Tibial nerve (tissue), 4 donors: ENCODE results near the gene ZNF366. TPM values are rescaled to one million over a fixed set of nuclear protein-coding genes. Genes with fewer than 3 reads are reported as not detected.

Source experiments
- DNase-seq, 2 donors: peaks; one replicate each; pipeline ENCODE4 v3.0.0-alpha.2; 2019; ENCODE audit warnings: low spot score in 2 of 2
- H3K27ac ChIP-seq, 4 donors: fragments of 200-600 bp; sonication (generic) in 3 of 4; one replicate each; pipeline ENCODE4 v1.5.1; 2017 to 2019; ENCODE audit warnings: mild to moderate bottlenecking in 1 of 4
- H3K27me3 ChIP-seq, 2 donors: fragments of 200-600 bp; sonication (generic) in 1 of 2; one replicate each; pipeline versions ENCODE4 v1.5.1 to v1.6.0; 2017 to 2019
- H3K36me3 ChIP-seq, 3 donors: fragments of 200-600 bp; sonication (generic); one replicate each; pipeline ENCODE4 v1.5.1; 2018 to 2019
- H3K4me1 ChIP-seq, 4 donors: fragments of 200-600 bp; sonication (generic) in 3 of 4; one replicate each; pipeline ENCODE4 v1.5.1; 2017 to 2019
- H3K4me3 ChIP-seq, 4 donors: fragments of 200-600 bp; sonication (generic) in 3 of 4; one replicate each; pipeline ENCODE4 v1.5.1; 2017 to 2019; ENCODE audit warnings: mild to moderate bottlenecking in 1 of 4, moderate library complexity in 1 of 4
- H3K9me3 ChIP-seq, 4 donors: fragments of 200-600 bp; sonication (generic) in 3 of 4; one replicate each; pipeline ENCODE4 v1.5.1; 2017 to 2019
- EP300 ChIP-seq, 2 donors: sonication (generic); formaldehyde crosslinking; IDR thresholded peaks; one replicate each; pipeline ENCODE4 v1.6.1; 2017; ENCODE audit warnings: antibody characterized with exemption in 2 of 2, mild to moderate bottlenecking in 1 of 2
- POLR2A ChIP-seq, 2 donors: fragments of 450-650 bp; IDR thresholded peaks; one replicate each; pipeline ENCODE4 v1.6.1; 2017; ENCODE audit warnings: antibody characterized with exemption in 2 of 2, mild to moderate bottlenecking in 2 of 2, moderate library complexity in 2 of 2
- WGBS, 2 donors: methylation state at CpG; one replicate each; pipeline ENCODE4 v1.1.5; 2018; 5-methylcytosine and 5-hydroxymethylcytosine counted together
- total RNA-seq, 4 donors: library from RNA; depleted of rRNA; stranded (reverse); fragments of >200 nt; gene quantifications; one replicate each; pipeline ENCODE4 v1.1.0, GENCODE V29; 2016
- TF ChIP-seq, protein P1 (sequence below), 5 experiments: fragments of 200-600 bp in 3 of 5; fragments of 450-650 bp in 2 of 5; sonication (generic) in 3 of 5; IDR thresholded peaks; one replicate each; pipeline ENCODE4 v1.5.1; 2016 to 2019; ENCODE audit warnings: antibody characterized with exemption in 5 of 5, mild to moderate bottlenecking in 3 of 5, moderate library complexity in 2 of 5

Gene ZNF366
- total RNA-seq, 4 donors from 2014 or later = 3.3 to 10.6 (median 5.2) TPM

DNA sequence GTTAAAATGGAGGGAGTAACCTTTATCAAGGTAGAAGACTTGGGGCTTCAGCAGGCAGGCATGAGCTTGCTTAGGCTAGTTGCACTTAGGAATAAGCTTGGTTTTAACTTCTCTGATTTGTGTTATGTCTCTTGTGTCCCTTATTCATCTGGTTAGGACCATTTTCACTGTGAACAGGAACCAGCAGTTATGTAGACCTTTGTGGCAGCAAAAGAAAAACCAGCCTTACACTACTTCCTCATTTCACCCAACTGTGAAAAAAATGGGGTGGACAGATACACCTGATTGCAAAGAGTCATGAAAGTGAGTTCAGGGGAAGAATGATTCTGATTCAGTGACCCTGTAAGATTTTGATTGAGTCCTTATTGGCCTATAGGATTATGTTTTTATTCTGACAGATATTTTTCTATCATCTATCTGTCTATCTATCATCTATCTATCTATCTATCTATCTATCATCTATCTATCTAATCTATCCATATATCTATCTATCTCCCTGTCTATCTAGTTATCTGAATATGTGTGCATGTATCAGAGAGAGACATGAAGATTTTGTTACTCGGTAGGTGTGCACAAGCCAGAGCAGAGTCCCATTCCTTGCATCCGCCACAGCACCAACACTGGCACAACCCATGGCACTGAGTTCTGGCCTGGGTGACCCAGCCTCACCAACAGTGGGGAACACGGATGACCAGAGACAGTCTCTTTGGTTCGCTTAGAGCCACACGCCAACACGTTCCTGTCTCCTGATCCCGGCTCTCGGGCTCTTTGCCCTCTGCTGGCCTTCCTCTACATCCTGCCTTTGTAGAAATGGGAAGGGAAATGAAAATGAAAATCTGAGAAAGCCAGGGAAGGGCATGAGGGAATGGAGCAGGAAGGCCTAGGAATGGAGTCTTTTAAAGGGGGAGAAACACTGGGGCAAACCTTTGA is 1.3 kb upstream of the ZNF366 start:
- H3K4me3 ChIP-seq = no peak overlapping the region
- peaks cover 0 to 33% (median 0%) of the 10 kb centered on the region in 4 donors for H3K4me1 ChIP-seq
- DNase-seq = no peak
- H3K36me3 ChIP-seq = no peaks in the 10 kb centered on the region
- peak overlapping the region in 3 of 4 donors; percentile 4 to 63 (median 10) for H3K27ac ChIP-seq
- H3K9me3 ChIP-seq = no peaks in the 10 kb centered on the region
- TF ChIP-seq POLR2A (IDR thresholded peaks at IDR 0.05) (no peak), EP300 (IDR thresholded peaks at IDR 0.05) (no peak)
- TF ChIP-seq, protein P1, sequence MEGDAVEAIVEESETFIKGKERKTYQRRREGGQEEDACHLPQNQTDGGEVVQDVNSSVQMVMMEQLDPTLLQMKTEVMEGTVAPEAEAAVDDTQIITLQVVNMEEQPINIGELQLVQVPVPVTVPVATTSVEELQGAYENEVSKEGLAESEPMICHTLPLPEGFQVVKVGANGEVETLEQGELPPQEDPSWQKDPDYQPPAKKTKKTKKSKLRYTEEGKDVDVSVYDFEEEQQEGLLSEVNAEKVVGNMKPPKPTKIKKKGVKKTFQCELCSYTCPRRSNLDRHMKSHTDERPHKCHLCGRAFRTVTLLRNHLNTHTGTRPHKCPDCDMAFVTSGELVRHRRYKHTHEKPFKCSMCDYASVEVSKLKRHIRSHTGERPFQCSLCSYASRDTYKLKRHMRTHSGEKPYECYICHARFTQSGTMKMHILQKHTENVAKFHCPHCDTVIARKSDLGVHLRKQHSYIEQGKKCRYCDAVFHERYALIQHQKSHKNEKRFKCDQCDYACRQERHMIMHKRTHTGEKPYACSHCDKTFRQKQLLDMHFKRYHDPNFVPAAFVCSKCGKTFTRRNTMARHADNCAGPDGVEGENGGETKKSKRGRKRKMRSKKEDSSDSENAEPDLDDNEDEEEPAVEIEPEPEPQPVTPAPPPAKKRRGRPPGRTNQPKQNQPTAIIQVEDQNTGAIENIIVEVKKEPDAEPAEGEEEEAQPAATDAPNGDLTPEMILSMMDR (IDR thresholded peaks at IDR 0.05) = no peak
- no peaks in the 10 kb centered on the region for H3K27me3 ChIP-seq
- WGBS, 2 donors = 78 to 91% methylated on average over 8 of the region's 8 CpGs

GRCh38 chr5:72507907-72508238 is 663 bp upstream of the ZNF366 start:
- Histone ChIP-seq H3K4me1 (peaks cover 0 to 33% (median 0%) of the 10 kb centered on the region in 4 donors), H3K36me3 (no peaks in the 10 kb centered on the region), H3K9me3 (no peaks in the 10 kb centered on the region), H3K27me3 (no peaks in the 10 kb centered on the region), H3K27ac (peak overlapping the region in 3 of 4 donors; percentile 4 to 63 (median 10)), H3K4me3 (no peak overlapping the region)
- DNase-seq = no peak
- TF ChIP-seq, protein P1 (IDR thresholded peaks at IDR 0.05) = no peak
- TF ChIP-seq POLR2A (IDR thresholded peaks at IDR 0.05) (no peak), EP300 (IDR thresholded peaks at IDR 0.05) (no peak)
- 67 to 77% methylated on average over 5 of the region's 5 CpGs for WGBS, 2 donors

- DNase-seq = no peak
- peak overlapping the region in 1 of 4 donors; percentile 27 for H3K4me3 ChIP-seq
- no peaks in the 10 kb centered on the region for H3K9me3 ChIP-seq
- H3K27ac ChIP-seq = peak overlapping the region in 1 of 4 donors; percentile 63
- TF ChIP-seq, protein P1 (IDR thresholded peaks at IDR 0.05) = no peak
- TF ChIP-seq POLR2A (IDR thresholded peaks at IDR 0.05) = no peak
- no peak for TF ChIP-seq EP300 (IDR thresholded peaks at IDR 0.05)
- H3K36me3 ChIP-seq = no peaks in the 10 kb centered on the region
- WGBS, 2 donors = 90 to 95% methylated on average over 7 of the region's 7 CpGs
- no peaks in the 10 kb centered on the region for H3K27me3 ChIP-seq
- H3K4me1 ChIP-seq = peaks cover 0 to 33% (median 0%) of the 10 kb centered on the region in 4 donors
Measured at GRCh38 chr5:72506158-72506549, 1.1 kb downstream of the ZNF366 start.

DNA sequence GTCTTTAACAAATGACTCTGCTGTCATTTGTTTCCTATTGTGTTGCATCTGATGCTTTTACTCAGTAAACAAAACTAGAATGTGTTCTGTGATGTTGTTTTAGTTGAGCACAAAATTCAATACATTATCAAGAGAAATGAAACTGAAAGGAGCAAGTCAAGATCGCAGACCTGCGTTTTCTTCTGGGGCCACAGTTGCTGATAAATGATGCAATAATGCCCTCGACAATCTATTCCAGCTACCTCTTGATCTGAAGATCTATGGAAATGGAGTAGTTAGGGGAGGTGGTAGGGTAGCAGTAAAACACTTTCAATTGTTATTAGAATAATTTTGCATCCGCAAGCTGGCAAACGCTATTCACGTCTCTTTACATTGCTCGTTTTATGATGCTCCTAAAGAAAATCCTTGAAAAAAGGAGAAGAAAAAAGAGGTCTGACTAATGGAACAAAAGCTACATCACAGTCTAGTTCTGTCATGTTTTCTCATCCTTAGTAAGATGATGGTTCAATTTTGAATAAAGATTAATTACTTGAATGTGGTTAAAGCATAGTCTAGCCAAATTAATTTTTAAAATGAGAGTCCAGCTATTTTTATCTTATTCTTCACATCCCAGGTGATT is 1.6 kb downstream of the ZNF366 start:
- DNase-seq = no peak
- WGBS, 2 donors = 80 to 84% methylated on average over 7 of the region's 7 CpGs
- H3K9me3 ChIP-seq = no peaks in the 10 kb centered on the region
- peaks cover 0 to 30% (median 0%) of the 10 kb centered on the region in 4 donors for H3K4me1 ChIP-seq
- peak overlapping the region in 2 of 4 donors; percentile 36 to 63 for H3K27ac ChIP-seq
- H3K27me3 ChIP-seq = no peaks in the 10 kb centered on the region
- H3K36me3 ChIP-seq = no peaks in the 10 kb centered on the region
- H3K4me3 ChIP-seq = peak overlapping the region in 1 of 4 donors; percentile 27
- TF ChIP-seq, protein P1 (IDR thresholded peaks at IDR 0.05) = no peak
- TF ChIP-seq POLR2A (IDR thresholded peaks at IDR 0.05) (no peak), EP300 (IDR thresholded peaks at IDR 0.05) (no peak)

DNA sequence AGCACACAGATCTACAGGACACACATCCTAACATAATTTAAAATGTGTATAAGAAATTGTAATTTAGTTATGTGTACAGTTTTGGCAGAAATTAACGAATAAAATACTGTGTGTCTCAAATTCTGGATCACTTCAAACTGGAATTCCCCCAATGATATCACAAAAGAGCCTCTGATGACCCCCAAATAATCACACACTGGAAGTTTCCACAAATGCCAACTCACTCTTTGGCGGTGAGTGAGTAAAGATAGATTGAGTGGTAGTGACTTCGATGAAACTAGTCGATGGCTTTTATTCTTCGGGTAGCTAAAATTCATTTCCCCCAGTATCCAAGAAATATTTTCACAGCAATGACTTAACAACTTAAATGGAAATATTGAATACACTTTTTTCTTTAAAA is 2.2 kb downstream of the ZNF366 start:
- H3K36me3 ChIP-seq = no peaks in the 10 kb centered on the region
- DNase-seq = no peak
- H3K4me3 ChIP-seq = peak overlapping the region in 1 of 4 donors; percentile 9
- 65 to 72% methylated on average over 5 of the region's 5 CpGs for WGBS, 2 donors
- H3K27me3 ChIP-seq = no peaks in the 10 kb centered on the region
- peak overlapping the region in 2 of 4 donors; percentile 24 to 63 for H3K27ac ChIP-seq
- H3K9me3 ChIP-seq = no peaks in the 10 kb centered on the region
- TF ChIP-seq EP300 (IDR thresholded peaks at IDR 0.05) (no peak), POLR2A (IDR thresholded peaks at IDR 0.05) (no peak)
- TF ChIP-seq, protein P1 (IDR thresholded peaks at IDR 0.05) = no peak
- peaks cover 0 to 23% (median 0%) of the 10 kb centered on the region in 4 donors for H3K4me1 ChIP-seq
